ENCODE results near the gene PIGZ. TPM values are rescaled to one million over a fixed set of nuclear protein-coding genes. Genes with fewer than 3 reads are reported as not detected.

PIGZ gene
- 1.7 and 2.6 TPM in 2 replicates for total RNA-seq

GRCh38 chr3:196968233-196969133, at the start of gene PIGZ:
TSS of gene PIGZ (minus strand) at chr3:196968833. CDS start at chr3:196952031, 16,802 bp downstream.

GRCh38 chr3:196942226-196942914, 26.3 kb downstream of the PIGZ start, which contains the start of gene NCBP2:
TSS of gene NCBP2 (minus strand) at chr3:196942528. CDS start at chr3:196942503, 25 bp downstream.

Other genes starting within 250 kb of the PIGZ start
- 36.4 and 42.9 TPM in 2 replicates for gene PAK2, start 229.0 kb downstream of the PIGZ start, total RNA-seq
- gene SENP5, start 100.9 kb downstream of the PIGZ start, total RNA-seq = 36.1 and 39.9 TPM in 2 replicates
- 57.8 and 74.8 TPM in 2 replicates for gene NCBP2, start 26.3 kb downstream of the PIGZ start, total RNA-seq
- 4.0 and 31.8 TPM in 2 replicates for gene MELTF, start 61.0 kb upstream of the PIGZ start, total RNA-seq

Measured in tracheal epithelial cell (primary cell).